HG03064 (cell line): Measurements from ENCODE around the gene URB1.
"Not testable (repeated sequence)": the region's sequence is repeated elsewhere in the genome, so short reads cannot be mapped to it uniquely, and the experiment has no call there.

Experiments used
- ATAC-seq: cut with Tn5 transposase; IDR thresholded peaks from one replicate; pipeline ENCODE4 v1.9.1; 2021; ENCODE audit warnings: low read depth; ENCODE audit not compliant: unreplicated experiment

The URB1 gene

GRCh38 chr21:32392880-32393676 lies at the start of gene URB1:
URB1 (minus strand) TSS chr21:32393012; CDS start chr21:32392910, 102 bp downstream.
- peak; percentile 87 for ATAC-seq

- ATAC-seq = no peak
Observed at GRCh38 chr21:32437729-32438128, 44.9 kb upstream of the URB1 start.

DNA sequence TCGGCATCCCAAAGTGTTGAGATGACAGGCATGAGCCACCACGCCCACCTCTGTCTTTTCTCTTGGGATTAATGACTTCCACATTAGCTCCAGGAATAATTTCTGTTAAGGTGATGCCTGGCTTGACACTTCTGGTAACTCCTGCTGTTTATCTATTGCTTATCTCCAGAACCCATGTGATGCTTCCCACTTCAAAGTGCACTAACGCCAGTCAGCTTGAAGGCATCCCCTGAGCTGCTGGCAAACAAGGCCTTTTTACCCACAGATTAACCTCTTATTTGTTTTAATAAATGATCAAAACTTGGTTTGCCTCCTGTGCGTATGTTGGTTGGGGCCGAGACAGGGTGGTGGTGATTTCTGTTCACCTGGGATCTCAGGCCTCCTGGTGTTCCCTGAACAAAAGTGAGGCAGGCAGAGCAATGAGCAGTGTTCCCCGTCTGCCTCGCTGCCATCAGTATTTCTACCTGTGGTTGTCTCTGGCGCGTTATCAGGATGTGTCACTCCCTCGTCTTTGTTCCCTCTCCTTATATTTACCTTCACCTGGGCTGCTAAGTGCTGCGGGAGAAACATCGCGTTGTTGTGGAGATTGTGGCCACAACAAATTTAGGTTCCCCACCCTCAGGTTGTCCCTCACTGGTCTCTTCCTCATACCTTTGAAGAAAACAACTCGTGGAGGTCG lies 40.3 kb upstream of the URB1 start:
- not testable (repeated sequence) for ATAC-seq

GRCh38 chr21:32427958-32428623 lies 35.3 kb upstream of the URB1 start:
- no peak for ATAC-seq

- no peak for ATAC-seq
Observed at GRCh38 chr21:32426592-32427051, 33.8 kb upstream of the URB1 start.

DNA sequence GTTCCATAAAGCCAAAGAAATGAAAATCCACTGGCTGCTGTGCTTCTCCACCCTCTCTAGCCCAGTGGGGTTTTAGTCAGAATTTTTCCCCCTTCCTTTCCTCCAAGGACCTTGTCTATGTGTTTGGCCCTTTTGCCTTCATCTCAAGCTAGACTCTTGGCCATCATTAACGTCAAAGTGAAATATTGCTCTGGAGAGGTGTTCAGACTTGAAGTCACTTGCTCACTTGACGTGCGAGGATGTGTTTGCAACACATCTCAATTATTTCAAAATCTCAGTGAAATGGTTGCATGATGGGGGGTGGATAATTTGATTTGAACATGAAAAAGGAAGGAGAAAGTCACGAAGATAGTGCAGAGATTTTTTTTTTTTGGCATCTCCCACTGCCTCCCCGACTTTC lies 33.3 kb upstream of the URB1 start:
- ATAC-seq = no peak

- no peak for ATAC-seq
Observed at GRCh38 chr21:32425628-32426027, 32.8 kb upstream of the URB1 start.

- no peak for ATAC-seq
Observed at GRCh38 chr21:32424674-32425073, 31.9 kb upstream of the URB1 start.

- ATAC-seq = no peak
Observed at GRCh38 chr21:32424191-32424535, 31.4 kb upstream of the URB1 start.

DNA sequence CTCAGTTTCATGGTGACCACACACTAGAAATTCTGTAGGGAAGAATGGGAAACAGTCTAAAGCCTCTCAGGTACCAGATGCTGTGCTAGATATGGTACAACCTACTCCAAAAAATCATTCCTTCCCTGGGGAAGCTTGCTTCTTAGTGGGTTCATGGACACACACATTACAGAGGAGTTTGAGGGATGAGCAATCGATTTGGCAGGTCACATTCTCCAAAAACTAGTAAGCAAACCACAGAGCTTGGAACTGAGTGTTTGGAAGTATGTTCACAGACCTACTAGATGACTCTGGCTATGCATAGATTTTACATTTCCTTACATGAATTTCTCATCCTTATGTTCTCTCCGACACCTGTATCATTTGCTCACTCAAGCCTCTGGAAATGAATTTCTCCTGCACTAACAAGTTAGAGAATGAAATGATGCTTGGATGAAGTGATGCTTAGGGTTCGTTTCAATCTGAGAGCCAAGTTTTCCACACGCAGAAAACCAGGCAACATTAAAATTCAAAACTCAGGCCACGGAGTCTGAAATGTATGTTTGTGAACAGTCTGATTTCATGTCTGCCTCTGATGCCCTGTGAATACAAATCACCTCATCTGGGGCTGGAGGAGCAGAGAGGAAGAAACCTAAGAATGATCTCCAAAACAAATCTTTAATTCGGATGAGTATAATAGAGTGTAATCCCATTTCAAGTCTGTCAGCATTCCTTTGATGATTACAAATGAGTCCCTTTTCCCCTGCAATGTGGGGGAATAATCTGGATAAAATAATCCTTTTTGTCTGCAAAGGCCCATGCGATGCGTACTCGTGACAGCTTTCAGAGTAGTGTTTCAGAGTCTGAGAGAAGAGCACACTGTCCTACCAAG lies 30.7 kb upstream of the URB1 start:
- no peak for ATAC-seq

- no peak for ATAC-seq
Observed at GRCh38 chr21:32422064-32422463, 29.3 kb upstream of the URB1 start.

GRCh38 chr21:32418146-32418545 lies 25.3 kb upstream of the URB1 start:
- ATAC-seq = no peak

GRCh38 chr21:32415451-32416398 lies 22.9 kb upstream of the URB1 start:
- ATAC-seq = no peak

DNA sequence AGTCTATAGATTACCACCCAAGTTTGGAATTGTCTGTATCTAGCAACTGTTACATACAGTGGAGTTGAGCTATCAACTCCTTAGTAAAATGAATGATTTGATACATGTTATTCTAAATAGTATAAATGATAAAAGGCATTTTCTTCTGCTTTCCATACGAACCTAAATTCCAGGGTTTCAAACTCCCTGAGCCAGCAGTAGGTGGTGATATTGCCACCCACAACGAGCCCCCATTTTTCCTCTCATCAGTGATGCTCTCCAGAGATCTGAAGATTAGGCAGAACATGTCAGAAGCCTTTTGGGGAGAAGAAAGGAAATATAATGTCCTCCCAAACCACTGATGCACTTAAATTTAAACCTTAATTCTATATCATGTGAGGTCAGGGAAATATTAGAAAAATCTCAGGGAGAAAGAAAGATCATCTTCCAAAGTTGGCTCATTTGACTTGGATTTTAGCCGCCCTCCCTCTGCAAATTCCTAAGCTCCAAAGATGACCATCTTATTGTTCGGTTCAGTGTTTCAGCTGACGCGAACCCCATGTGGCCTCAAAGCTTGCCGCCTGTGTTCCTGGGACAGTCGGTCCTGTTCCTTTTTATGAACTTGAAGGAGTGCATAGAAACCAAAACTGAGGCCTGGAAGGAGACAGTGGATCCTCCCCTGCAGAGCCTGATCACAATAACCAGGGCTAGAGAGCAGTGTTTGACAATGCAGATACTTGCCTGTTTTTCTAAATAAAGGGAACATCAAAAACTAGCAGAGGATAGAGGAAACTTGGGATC lies 22.0 kb upstream of the URB1 start:
- no peak for ATAC-seq

DNA sequence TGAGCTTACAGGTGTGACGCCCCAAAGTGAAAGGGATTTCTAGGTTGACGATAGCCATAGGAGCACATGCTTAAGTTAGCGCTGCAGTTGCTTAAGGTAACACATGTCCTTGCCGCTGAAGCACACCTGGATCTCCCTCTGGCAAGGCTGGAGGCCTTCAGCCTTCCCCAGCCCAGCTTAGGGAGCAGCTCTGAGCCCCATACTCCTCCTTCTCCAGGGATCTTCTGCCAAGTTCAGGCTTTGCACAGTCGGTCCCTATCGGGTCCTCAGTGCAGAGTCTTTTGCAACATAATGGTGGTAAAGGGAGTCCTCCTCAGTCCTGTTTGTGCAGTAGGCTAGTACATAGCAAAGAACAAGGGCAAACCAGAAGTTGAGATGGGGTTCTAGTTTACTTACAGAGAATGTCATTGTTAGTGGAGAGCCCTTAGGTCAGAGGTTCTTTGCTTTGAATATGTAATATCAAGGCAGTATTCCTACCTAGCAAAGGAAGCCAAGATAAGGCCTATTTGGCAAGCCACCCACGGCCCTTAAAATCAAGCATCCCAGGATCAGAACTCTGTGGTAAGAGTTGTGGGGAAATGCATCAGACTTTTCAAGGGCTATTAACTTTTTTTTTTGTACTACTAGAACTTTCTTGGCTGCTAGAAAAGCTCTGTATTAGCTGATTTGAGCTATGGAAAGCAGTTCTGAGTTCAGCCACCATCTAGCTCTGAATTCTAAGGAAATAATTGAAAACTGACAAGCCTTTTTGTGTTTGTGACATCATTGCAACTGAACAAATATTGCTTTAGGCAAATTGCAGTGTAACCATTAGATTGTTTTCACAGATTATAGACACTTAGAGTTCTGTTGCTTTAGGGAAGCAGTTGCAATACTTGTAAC lies 21.1 kb upstream of the URB1 start:
- no peak for ATAC-seq

DNA sequence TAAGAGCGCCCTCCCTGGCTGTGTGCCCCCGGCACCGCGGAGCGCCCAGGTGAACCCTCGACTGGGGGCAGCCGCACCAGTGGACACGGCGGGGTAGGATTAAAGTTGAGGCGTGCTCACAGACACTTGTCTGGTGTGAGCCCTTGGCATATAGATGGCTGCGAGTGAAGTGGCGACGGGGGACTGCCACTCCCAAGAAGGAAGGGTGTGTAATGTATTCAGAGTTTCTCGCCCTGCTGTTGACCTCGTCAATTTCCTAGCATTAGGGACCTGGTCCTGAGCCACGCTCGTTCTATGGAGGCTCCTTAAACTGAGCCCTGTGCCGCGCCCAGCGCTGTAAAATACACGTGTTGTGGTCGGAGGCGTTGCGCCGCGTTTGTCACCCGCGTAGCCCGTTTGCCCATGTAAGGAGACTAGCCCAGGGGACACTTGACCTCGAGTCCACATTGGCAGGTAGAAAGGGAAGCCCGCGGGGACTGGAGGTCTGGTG lies 20.2 kb upstream of the URB1 start:
- no peak for ATAC-seq

- no peak for ATAC-seq
Observed at GRCh38 chr21:32412162-32413014, 19.6 kb upstream of the URB1 start, which contains the start of gene EVA1C. EVA1C (plus strand) TSS chr21:32412706; CDS start chr21:32412854, 148 bp downstream.
